ENCODE measurements around the gene PPM1H.
A peak's percentile ranks its signal among the peaks of the same experiment; 100 is the strongest.
"Not testable (repeated sequence)": the region's sequence is repeated elsewhere in the genome, so short reads cannot be mapped to it uniquely, and the experiment has no call there.

PPM1H gene

DNA sequence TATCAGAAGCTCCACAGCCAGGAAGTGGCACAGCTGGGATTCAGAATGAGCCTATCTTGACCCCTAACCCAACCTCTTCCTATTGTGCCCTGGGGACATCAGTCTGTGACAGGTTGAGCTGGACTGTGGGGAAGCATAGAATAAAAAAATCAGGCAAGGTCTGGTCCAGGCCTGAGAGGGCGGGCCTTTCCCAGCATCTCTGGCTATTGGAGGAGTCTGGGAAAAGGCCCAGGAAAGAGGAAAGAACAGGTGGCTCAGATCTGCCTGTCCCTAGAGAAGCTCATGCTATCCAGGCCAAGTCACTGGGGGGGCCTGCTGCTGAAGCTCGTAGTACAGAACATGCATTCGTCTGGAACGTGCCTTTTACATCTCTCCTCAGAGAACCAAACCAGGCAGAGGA is 100.5 kb downstream of the PPM1H start:
- DNase-seq (ENCODE audit: low read depth): no peak

GRCh38 chr12:62833634-62834033 is 101.3 kb downstream of the PPM1H start:
- DNase-seq (ENCODE audit: low read depth): no peak

GRCh38 chr12:62832558-62832957 is 102.4 kb downstream of the PPM1H start:
- no peak for DNase-seq (ENCODE audit: low read depth)

DNA sequence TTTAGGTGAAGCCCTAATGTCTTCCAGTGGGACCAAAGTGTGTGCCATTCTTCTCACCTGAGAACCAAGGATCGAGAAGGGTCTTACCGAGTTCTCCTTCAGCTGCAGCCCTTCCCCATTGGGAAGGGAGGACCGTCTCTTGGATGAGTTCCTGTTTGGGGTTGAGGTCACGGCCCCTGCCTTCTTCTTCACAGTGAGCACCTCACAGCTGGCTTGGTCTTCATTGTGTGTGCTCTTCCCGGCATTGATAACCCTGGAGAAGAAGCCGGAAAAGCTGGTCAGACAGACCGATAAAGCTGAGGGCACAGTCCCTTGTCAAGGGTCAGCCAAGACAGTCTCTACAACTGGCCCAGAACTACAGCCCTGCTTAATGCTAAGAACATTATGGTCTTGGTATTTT is 102.9 kb downstream of the PPM1H start:
- DNase-seq (ENCODE audit: low read depth): no peak

GRCh38 chr12:62827855-62828254 is 107.1 kb downstream of the PPM1H start:
- no peak for DNase-seq (ENCODE audit: low read depth)

GRCh38 chr12:62827042-62827441 is 107.9 kb downstream of the PPM1H start:
- no peak for DNase-seq (ENCODE audit: low read depth)

GRCh38 chr12:62817556-62818271 is 117.2 kb downstream of the PPM1H start:
- no peak for DNase-seq (ENCODE audit: low read depth)

DNA sequence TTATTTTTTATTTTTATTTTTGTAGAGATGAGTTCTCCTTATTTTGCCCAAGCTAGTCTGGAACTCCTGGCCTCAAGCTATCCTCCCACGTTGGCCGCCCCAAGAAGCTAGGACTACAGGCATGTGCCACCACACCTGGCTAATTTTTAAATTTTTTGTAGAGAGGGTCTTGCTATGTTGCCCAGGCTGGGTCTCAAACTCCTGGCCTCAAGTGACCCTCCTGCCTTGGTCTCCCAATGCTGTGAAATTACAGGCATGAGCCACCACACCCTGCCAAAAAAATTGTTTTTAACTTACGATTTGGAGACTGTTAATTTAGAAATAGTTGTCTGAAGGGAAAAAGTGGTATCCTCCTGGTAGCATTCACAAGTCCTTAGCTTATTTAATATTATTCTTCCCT is 120.7 kb downstream of the PPM1H start:
- DNase-seq (ENCODE audit: low read depth): no peak

- DNase-seq (ENCODE audit: low read depth): peak; percentile 2
Measured at GRCh38 chr12:62813031-62813829, 121.7 kb downstream of the PPM1H start.

GRCh38 chr12:62811481-62811880 is 123.5 kb downstream of the PPM1H start:
- DNase-seq (ENCODE audit: low read depth): not testable (repeated sequence)

DNA sequence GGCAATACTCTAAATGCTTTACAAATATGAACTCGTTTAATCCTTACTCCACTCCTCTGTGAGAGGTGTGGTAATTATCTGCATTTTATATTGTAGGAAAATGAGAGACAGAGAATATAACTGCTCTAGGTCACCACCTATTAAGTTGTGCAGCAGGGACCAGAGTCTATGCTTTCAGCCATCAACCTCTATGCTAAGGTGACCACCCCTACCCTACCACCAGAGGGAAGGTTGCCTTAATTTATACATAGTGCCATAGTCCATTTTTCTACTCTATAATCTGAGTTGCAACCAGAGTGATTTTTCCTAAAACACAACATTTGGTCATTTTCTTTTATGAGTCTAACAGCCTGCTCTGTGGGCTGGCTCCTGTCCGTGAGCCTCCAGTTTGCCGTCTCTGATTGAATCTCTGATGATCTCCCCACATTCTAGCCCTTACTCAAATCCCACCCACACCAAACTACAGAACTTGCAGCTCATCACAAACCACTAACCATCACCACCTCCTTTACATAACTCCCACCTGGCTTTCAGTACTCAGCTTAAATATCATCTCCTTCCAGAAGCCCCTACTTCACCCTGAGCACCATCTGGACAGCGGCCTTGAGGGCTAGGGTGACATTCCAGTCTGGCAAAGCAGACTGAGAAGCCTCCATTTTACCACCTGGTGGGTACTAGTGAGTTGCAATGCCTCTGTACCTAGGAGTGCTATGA is 126.6 kb downstream of the PPM1H start:
- no peak for DNase-seq (ENCODE audit: low read depth)

- no peak for DNase-seq (ENCODE audit: low read depth)
Measured at GRCh38 chr12:62806893-62807292, 128.1 kb downstream of the PPM1H start.

DNA sequence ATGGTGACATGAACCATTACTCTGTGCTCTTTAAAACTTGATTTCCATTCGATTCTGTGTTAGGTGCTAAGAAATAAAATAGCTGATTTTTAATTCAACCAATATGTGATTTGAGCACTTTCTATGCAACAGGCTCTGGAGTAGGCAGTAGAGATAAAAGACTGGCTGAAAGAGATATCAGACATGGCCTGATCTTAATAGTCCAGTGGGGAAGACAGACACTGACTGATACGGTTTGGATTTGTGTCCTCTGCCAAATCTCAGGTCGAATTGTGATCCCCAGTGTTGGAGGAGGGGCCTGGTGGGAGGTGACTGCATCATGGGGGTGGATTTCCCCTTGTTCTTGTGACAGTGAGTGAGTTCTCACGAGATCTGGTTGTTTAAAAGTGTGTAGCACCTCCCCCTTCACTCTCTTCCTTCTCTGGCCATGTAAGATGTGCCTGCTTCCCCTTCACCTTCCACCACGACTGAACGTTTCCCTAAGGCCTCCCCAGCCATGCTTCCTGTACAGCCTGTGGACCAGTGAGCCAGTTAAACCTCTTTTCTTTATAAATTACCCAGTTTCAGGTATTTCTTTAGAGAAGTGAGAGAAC is 128.6 kb downstream of the PPM1H start:
- DNase-seq (ENCODE audit: low read depth): no peak

GRCh38 chr12:62805517-62805916 is 129.4 kb downstream of the PPM1H start:
- DNase-seq (ENCODE audit: low read depth): no peak

DNA sequence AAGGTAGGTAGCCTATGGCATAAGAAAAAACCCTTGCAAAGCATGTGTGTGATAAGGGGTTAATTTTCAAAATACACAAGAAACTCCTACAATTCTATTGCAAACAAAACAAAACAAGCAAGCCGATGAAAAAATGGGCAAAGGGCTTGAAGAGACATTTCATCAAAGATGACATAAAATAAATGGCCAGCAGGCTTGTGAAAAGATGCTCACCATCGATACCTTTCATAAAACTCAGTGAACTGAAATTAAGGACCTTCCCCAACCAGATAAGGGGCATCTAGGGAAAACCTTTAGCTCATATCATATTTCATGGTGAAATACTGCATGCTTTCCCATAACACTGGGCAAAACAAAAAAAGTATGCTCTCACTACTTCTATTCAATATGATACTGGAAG is 131.2 kb downstream of the PPM1H start:
- no peak for DNase-seq (ENCODE audit: low read depth)

DNA sequence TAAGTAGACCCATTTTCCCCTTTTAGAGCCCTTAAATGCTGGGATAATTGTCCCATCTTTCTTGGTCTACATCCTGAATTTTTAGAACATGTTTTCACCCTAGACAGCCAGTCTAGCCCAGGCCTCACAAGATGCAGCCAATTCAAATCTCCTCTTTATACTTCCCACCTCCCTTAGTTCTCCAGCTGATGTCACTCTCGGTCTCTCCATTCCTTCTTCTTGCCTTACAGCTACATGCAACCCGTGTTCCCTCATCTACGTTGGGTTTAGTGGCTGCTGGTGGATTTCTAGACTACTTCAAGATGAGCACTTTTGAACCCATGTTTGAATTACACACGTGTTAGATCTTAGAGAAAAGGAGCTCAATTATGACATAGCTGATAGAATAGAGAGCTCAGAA is 132.0 kb downstream of the PPM1H start:
- no peak for DNase-seq (ENCODE audit: low read depth)

- no peak for DNase-seq (ENCODE audit: low read depth)
Measured at GRCh38 chr12:62802321-62802720, 132.6 kb downstream of the PPM1H start.

DNA sequence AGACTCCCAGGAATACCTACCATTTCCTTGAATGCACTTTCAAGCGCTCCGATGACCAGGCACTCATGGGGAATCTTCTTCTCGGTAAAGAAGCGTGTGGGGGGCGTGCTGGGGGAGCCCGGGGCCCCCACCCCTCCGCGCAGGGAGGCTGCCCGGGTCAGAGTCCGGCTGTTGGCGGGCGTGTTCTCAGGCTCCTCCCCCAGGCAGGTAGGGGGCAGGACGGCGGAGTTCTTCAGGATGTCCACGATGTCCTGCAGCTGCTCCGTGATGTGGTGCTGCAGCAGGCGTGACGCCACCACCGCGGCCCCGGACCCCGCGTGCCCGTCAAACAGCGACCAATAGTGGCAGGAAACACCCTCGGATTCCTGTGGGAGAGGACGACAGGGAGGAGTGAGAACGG is 133.2 kb downstream of the PPM1H start:
- no peak for DNase-seq (ENCODE audit: low read depth)

DNA sequence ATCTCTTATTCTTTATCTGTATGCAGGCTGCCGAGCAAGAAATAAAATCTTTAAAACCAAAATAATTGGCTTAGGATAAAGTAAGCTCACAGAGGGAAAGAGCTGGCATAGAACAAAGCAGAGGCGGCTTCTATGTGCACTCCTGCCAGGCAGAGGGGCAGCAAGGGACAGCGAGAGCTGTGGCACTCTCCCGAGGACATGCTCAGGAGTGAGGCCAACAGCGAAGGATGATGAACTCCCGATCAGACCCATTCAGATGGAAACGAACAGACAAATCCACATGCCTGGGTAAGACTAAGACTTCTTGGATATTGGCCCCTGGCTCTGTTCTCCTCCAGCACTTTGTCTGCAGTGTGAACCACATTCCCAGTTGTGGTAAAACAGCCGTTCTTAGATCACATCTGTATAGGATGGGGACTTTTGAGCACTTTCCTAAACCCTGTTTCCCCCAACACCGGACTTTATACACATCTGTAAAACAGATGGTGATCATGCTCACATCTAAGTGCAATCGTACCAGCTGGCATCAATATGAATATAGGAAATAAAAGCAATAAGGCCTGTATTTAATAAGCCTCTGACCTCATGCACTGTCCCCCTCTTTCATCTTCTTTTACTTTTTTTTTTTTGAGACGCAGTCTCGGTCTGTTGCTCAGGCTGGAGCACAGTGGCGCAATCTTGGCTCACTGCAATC is 134.1 kb downstream of the PPM1H start:
- no peak for DNase-seq (ENCODE audit: low read depth)

GRCh38 chr12:62799766-62800406 is 135.1 kb downstream of the PPM1H start:
- DNase-seq (ENCODE audit: low read depth): no peak

- peak; percentile 23 for DNase-seq (ENCODE audit: low read depth)
Measured at GRCh38 chr12:62799126-62799736, 135.7 kb downstream of the PPM1H start.

Data from stimulated activated CD8-positive, alpha-beta memory T cell treated with anti-CD3 and anti-CD28 coated beads, Interleukin-7, amount 100 ng/mL, for 24 hours (primary cell).